ENCODE results near the gene ZNF718. TPM values are rescaled to one million over a fixed set of nuclear protein-coding genes. Genes with fewer than 3 reads are reported as not detected.
"Not testable (repeated sequence)": the region's sequence is repeated elsewhere in the genome, so short reads cannot be mapped to it uniquely, and the experiment has no call there.

Gene ZNF718
- total RNA-seq, 4 donors from 2014 or later: 4.9 to 9.4 (median 7.3) TPM

- intact Hi-C loops (cut with DNase I; ENCODE audit: low total_unique reads): no loop called here
- 74 to 80% methylated on average over 6 to 7 of the region's 7 CpGs for WGBS, 2 donors (ENCODE audit: low coverage in 1 of 2)
- TF ChIP-seq, protein P1, sequence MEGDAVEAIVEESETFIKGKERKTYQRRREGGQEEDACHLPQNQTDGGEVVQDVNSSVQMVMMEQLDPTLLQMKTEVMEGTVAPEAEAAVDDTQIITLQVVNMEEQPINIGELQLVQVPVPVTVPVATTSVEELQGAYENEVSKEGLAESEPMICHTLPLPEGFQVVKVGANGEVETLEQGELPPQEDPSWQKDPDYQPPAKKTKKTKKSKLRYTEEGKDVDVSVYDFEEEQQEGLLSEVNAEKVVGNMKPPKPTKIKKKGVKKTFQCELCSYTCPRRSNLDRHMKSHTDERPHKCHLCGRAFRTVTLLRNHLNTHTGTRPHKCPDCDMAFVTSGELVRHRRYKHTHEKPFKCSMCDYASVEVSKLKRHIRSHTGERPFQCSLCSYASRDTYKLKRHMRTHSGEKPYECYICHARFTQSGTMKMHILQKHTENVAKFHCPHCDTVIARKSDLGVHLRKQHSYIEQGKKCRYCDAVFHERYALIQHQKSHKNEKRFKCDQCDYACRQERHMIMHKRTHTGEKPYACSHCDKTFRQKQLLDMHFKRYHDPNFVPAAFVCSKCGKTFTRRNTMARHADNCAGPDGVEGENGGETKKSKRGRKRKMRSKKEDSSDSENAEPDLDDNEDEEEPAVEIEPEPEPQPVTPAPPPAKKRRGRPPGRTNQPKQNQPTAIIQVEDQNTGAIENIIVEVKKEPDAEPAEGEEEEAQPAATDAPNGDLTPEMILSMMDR (IDR thresholded peaks at IDR 0.05): no peak
- no peak for TF ChIP-seq POLR2A (IDR thresholded peaks at IDR 0.05)
- no peak for TF ChIP-seq EP300 (IDR thresholded peaks at IDR 0.05; ENCODE audit: low read depth)
- no peak for TF ChIP-seq POLR2AphosphoS5 (IDR thresholded peaks at IDR 0.05)
- no peak overlapping the region for H3K27ac ChIP-seq
- peaks cover 6 to 12% (median 9%) of the 10 kb centered on the region in 4 donors for H3K4me1 ChIP-seq
- peaks cover 0 to 6% (median under 1%) of the 10 kb centered on the region in 4 donors for H3K36me3 ChIP-seq
- in situ Hi-C loops (cut with MboI; ENCODE audit: low pct_ligation_motif_present in 1 of 4, low pct_unique_long_range_greater_than_20kb in 1 of 4, low sequenced_read_pairs in 3 of 4): no loop called here
- H3K4me3 ChIP-seq: no peak overlapping the region
- peaks cover 6 to 10% of the 10 kb centered on the region in 2 donors for H3K9me3 ChIP-seq
- DNase-seq: no peak
- H3K27me3 ChIP-seq: no peaks in the 10 kb centered on the region
These were observed 2.8 kb upstream of the ZNF718 start for GRCh38 chr4:121408-122084.

- in situ Hi-C loops (cut with MboI; ENCODE audit: low pct_ligation_motif_present in 1 of 4, low pct_unique_long_range_greater_than_20kb in 1 of 4, low sequenced_read_pairs in 3 of 4); H3K27me3 ChIP-seq; intact Hi-C loops (cut with DNase I; ENCODE audit: low total_unique reads); DNase-seq: not testable (repeated sequence)
- H3K4me3 ChIP-seq: peak overlapping the region in 3 of 4 donors; percentile 52 to 84 (median 80)
- H3K9me3 ChIP-seq: peaks cover 5 to 20% of the 10 kb centered on the region in 2 donors
- H3K27ac ChIP-seq: peak overlapping the region; percentile 86 to 95 (median 90)
- H3K4me1 ChIP-seq: peaks cover 6 to 12% (median 9%) of the 10 kb centered on the region in 4 donors
- 33 to 49% methylated on average over 3 to 10 of the region's 10 CpGs for WGBS, 2 donors (ENCODE audit: low coverage in 1 of 2)
- H3K36me3 ChIP-seq: peaks cover 0 to 24% (median 7%) of the 10 kb centered on the region in 4 donors
These were observed 403 bp upstream of the ZNF718 start for GRCh38 chr4:123922-124274.

- H3K4me3 ChIP-seq: peak overlapping the region; percentile 52 to 95 (median 82)
- in situ Hi-C loops (cut with MboI; ENCODE audit: low pct_ligation_motif_present in 1 of 4, low pct_unique_long_range_greater_than_20kb in 1 of 4, low sequenced_read_pairs in 3 of 4) (no loop called here), intact Hi-C loops (cut with DNase I; ENCODE audit: low total_unique reads) (no loop called here)
- H3K27ac ChIP-seq: peak overlapping the region; percentile 86 to 95 (median 90)
- peaks cover 5 to 29% of the 10 kb centered on the region in 2 donors for H3K9me3 ChIP-seq
- 13% methylated on average over 30 of the region's 30 CpGs; no CpG with 5 or more reads in 1 of the 2 donors for WGBS, 2 donors (ENCODE audit: low coverage in 1 of 2)
- peaks cover 6 to 12% (median 9%) of the 10 kb centered on the region in 4 donors for H3K4me1 ChIP-seq
- TF ChIP-seq POLR2A (IDR thresholded peaks at IDR 0.05): no peak
- TF ChIP-seq POLR2AphosphoS5 (IDR thresholded peaks at IDR 0.05): no peak
- TF ChIP-seq, protein P1 (IDR thresholded peaks at IDR 0.05): no peak
- no peak for TF ChIP-seq EP300 (IDR thresholded peaks at IDR 0.05; ENCODE audit: low read depth)
- peak; percentile 53 for DNase-seq
- H3K36me3 ChIP-seq: peaks cover 0 to 29% (median 7%) of the 10 kb centered on the region in 4 donors
- no peaks in the 10 kb centered on the region for H3K27me3 ChIP-seq
These were observed 930 bp downstream of the ZNF718 start for GRCh38 chr4:125091-125771.

GRCh38 chr4:125833-126232 lies 1.5 kb downstream of the ZNF718 start:
- intact Hi-C loops (cut with DNase I; ENCODE audit: low total_unique reads) (no loop called here), in situ Hi-C loops (cut with MboI; ENCODE audit: low pct_ligation_motif_present in 1 of 4, low pct_unique_long_range_greater_than_20kb in 1 of 4, low sequenced_read_pairs in 3 of 4) (no loop called here)
- Histone ChIP-seq H3K4me1 (peaks cover 6 to 12% (median 9%) of the 10 kb centered on the region in 4 donors), H3K9me3 (peaks cover 5 to 29% of the 10 kb centered on the region in 2 donors), H3K4me3 (peak overlapping the region; percentile 12 to 84 (median 66)), H3K27me3 (no peaks in the 10 kb centered on the region), H3K36me3 (peaks cover 0 to 30% (median 7%) of the 10 kb centered on the region in 4 donors), H3K27ac (peak overlapping the region; percentile 86 to 95 (median 90))
- TF ChIP-seq EP300 (IDR thresholded peaks at IDR 0.05; ENCODE audit: low read depth) (no peak), POLR2AphosphoS5 (IDR thresholded peaks at IDR 0.05) (no peak), POLR2A (IDR thresholded peaks at IDR 0.05) (no peak)
- TF ChIP-seq, protein P1 (IDR thresholded peaks at IDR 0.05): no peak
- 67 to 86% methylated on average over 3 to 5 of the region's 5 CpGs for WGBS, 2 donors (ENCODE audit: low coverage in 1 of 2)
- DNase-seq: no peak

Measured in transverse colon (tissue), 4 donors.